DND-41 (cell line): ENCODE measurements around the gene BICRAL.

Experiments
- ATAC-seq: fragments of 200-7000 bp; cut with Tn5 transposase; 3 replicates; pipeline ENCODE4 v1.9.1; 2021; ENCODE audit warnings: low read depth; ENCODE audit not compliant: insufficient read depth
- DNase-seq: peaks from one replicate; pipeline ENCODE4 v3.0.0-alpha.2; 2020
- H2AFZ ChIP-seq: 2 replicates; pipeline ENCODE4 v1.6.0; 2012; ENCODE audit warnings: low read depth, low read length
- H3K27ac ChIP-seq: 2 replicates; pipeline ENCODE4 v1.5.1; 2012; ENCODE audit warnings: low read length, inconsistent platforms
- H3K27me3 ChIP-seq: fragments of 200-600 bp; sonication (generic); 2 replicates; pipeline ENCODE4 v1.6.0; 2012; ENCODE audit warnings: low read length, mild to moderate bottlenecking, inconsistent platforms; ENCODE audit not compliant: insufficient read depth, poor library complexity
- H3K36me3 ChIP-seq: 2 replicates; pipeline ENCODE4 v1.5.1; 2012; ENCODE audit warnings: low read length, inconsistent platforms; ENCODE audit not compliant: insufficient read depth
- H3K4me1 ChIP-seq: 2 replicates; pipeline ENCODE4 v1.5.1; 2012; ENCODE audit warnings: mild to moderate bottlenecking, low read length; ENCODE audit not compliant: insufficient read depth
- H3K4me2 ChIP-seq: 2 replicates; pipeline ENCODE4 v1.6.0; 2012; ENCODE audit warnings: mild to moderate bottlenecking, moderate library complexity, low read length, inconsistent platforms; ENCODE audit not compliant: insufficient read depth
- H3K4me3 ChIP-seq, 2 experiments: fragments of 200-600 bp in 1 of 2; shearing (Covaris generic) in 1 of 2; 2 replicates each; pipeline ENCODE4 v1.5.1; 2012 to 2016; ENCODE audit warnings: inconsistent platforms in 2 of 2, low read length in 2 of 2, mild to moderate bottlenecking in 2 of 2, low read depth in 1 of 2, moderate library complexity in 1 of 2
- H3K79me2 ChIP-seq: 2 replicates; pipeline ENCODE4 v1.6.0; 2012; ENCODE audit warnings: low read length, inconsistent platforms; ENCODE audit not compliant: insufficient read depth
- H3K9ac ChIP-seq: 2 replicates; pipeline ENCODE4 v1.6.0; 2012; ENCODE audit warnings: low read depth, mild to moderate bottlenecking, inconsistent platforms, low read length, moderate library complexity
- H3K9me3 ChIP-seq: 2 replicates; pipeline ENCODE4 v1.5.1; 2012; ENCODE audit warnings: low read length, moderate library complexity, mild to moderate bottlenecking, inconsistent platforms; ENCODE audit not compliant: insufficient read depth, severe bottlenecking
- H4K20me1 ChIP-seq: 2 replicates; pipeline ENCODE4 v1.6.0; 2012; ENCODE audit warnings: low read length; ENCODE audit not compliant: insufficient read depth
- CTCF ChIP-seq: IDR thresholded peaks from 2 replicates; pipeline ENCODE4 v1.5.1; 2012; ENCODE audit warnings: borderline replicate concordance, low read length, moderate library complexity, mild to moderate bottlenecking; ENCODE audit not compliant: poor library complexity, severe bottlenecking; ENCODE audit errors: extremely low read depth
- EZH2 ChIP-seq: IDR thresholded peaks from 3 replicates; pipeline ENCODE4 v1.6.1; 2012; ENCODE audit warnings: borderline replicate concordance, low read depth, mild to moderate bottlenecking, moderate library complexity, low read length, inconsistent platforms; ENCODE audit not compliant: severe bottlenecking

The BICRAL gene

GRCh38 chr6:42846505-42846904 is 64.7 kb downstream of the BICRAL start:
- Histone ChIP-seq H3K4me1 (no peaks in the 10 kb centered on the region), H4K20me1 (no peaks in the 10 kb centered on the region), H3K4me3 (no peak overlapping the region), H3K36me3 (peaks cover 8% of the 10 kb centered on the region), H2AFZ (no peak overlapping the region), H3K27me3 (no peaks in the 10 kb centered on the region), H3K9me3 (no peaks in the 10 kb centered on the region), H3K9ac (no peak overlapping the region), H3K79me2 (no peaks in the 10 kb centered on the region), H3K4me2 (no peak overlapping the region), H3K27ac (no peak overlapping the region)
- no peak for DNase-seq
- no peak for ATAC-seq
- TF ChIP-seq CTCF (no peak), EZH2 (no peak)

DNA sequence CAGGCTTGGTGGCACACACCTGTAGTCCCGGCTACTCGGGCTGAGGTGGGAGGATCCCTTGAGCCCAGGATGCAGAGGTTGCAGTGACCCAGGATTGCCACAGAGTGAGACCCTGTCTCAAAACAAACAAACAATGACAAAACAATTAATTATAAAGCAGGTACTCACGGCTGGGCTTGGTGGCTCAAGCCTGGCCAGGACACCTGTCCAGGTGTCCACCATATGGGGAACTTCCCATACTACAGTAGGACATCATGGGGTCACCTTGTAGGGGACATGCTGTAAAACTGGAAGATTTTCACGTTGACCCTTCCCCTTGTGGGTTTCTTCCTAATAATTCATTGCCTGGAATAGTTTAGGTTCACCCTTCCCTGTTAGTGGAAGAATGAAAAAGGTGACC is 66.8 kb downstream of the BICRAL start:
- Histone ChIP-seq H3K9me3 (no peaks in the 10 kb centered on the region), H3K27ac (no peak overlapping the region), H3K36me3 (peaks cover 19% of the 10 kb centered on the region; the same call in 1 of the 2 replicates), H3K4me1 (no peaks in the 10 kb centered on the region), H3K4me3 (no peak overlapping the region), H3K9ac (no peak overlapping the region), H3K79me2 (no peaks in the 10 kb centered on the region), H4K20me1 (no peaks in the 10 kb centered on the region), H3K4me2 (no peak overlapping the region), H3K27me3 (no peaks in the 10 kb centered on the region), H2AFZ (no peak overlapping the region)
- DNase-seq (no peak), ATAC-seq (no peak)
- TF ChIP-seq CTCF: no peak
- TF ChIP-seq EZH2: no peak

DNA sequence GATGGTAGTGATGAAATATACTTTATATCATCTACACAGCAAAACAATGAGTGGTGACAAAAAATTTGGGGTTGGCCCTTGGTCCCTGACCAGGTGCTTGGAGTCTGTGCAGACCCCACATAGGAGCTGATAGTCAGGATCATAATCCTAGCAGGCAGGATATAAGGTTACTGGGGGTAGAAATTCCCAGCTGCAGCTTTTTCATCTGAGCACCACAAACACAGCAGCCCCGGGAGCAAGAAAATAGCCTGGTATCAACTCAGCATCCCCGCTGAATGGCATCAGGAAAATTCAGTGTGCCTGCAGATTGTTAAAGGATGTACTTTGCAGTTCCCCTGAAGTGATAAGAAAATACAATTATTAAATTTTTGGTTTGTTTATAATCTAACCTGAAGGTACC is 69.7 kb downstream of the BICRAL start:
- H3K27me3 ChIP-seq: no peaks in the 10 kb centered on the region
- no peak overlapping the region for H3K27ac ChIP-seq
- no peak overlapping the region for H3K9ac ChIP-seq
- no peaks in the 10 kb centered on the region for H3K4me1 ChIP-seq
- no peak overlapping the region for H2AFZ ChIP-seq
- H4K20me1 ChIP-seq: no peaks in the 10 kb centered on the region
- DNase-seq (no peak), ATAC-seq (no peak)
- no peak overlapping the region for H3K4me3 ChIP-seq
- H3K36me3 ChIP-seq: peaks cover 34% of the 10 kb centered on the region
- TF ChIP-seq EZH2: no peak
- TF ChIP-seq CTCF: no peak
- H3K79me2 ChIP-seq: no peaks in the 10 kb centered on the region
- H3K9me3 ChIP-seq: no peaks in the 10 kb centered on the region
- H3K4me2 ChIP-seq: no peak overlapping the region

DNA sequence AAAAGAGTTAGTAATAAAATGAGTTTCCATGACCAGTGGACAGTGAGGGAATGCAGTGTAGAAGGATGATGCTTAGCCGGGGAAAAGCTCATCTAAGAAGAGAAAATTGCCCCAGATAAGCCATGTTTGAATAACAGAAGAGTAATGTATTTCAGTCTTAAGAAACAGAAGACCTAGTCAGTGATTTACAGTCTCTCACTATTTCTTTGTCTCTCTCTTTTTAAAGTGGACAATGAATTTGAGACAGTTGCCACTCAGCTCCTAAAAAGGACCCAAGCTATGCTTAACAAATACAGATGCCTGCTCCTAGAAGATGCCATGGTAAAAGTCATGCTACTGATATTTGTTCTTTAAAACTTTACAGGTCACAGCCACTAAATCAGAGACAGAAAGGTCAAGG is 78.2 kb downstream of the BICRAL start:
- TF ChIP-seq EZH2 (no peak), CTCF (no peak)
- no peak overlapping the region for H3K4me2 ChIP-seq
- H3K4me1 ChIP-seq: no peaks in the 10 kb centered on the region
- H3K27me3 ChIP-seq: no peaks in the 10 kb centered on the region
- H3K79me2 ChIP-seq: no peaks in the 10 kb centered on the region
- no peak for DNase-seq
- no peaks in the 10 kb centered on the region for H3K9me3 ChIP-seq
- no peak overlapping the region for H3K27ac ChIP-seq
- no peak overlapping the region for H3K4me3 ChIP-seq
- peaks cover 63% of the 10 kb centered on the region for H3K36me3 ChIP-seq
- no peak overlapping the region for H3K9ac ChIP-seq
- ATAC-seq: no peak
- no peaks in the 10 kb centered on the region for H4K20me1 ChIP-seq
- no peak overlapping the region for H2AFZ ChIP-seq
